ENCODE measurements around the gene CEMIP.

The CEMIP gene

GRCh38 chr15:80774486-80774885, 4.7 kb upstream of the CEMIP start:
- H3K4me3 ChIP-seq (ENCODE audit: control insufficient read depth, low read depth, low read length): no peak overlapping the region
- TF ChIP-seq, protein P1, sequence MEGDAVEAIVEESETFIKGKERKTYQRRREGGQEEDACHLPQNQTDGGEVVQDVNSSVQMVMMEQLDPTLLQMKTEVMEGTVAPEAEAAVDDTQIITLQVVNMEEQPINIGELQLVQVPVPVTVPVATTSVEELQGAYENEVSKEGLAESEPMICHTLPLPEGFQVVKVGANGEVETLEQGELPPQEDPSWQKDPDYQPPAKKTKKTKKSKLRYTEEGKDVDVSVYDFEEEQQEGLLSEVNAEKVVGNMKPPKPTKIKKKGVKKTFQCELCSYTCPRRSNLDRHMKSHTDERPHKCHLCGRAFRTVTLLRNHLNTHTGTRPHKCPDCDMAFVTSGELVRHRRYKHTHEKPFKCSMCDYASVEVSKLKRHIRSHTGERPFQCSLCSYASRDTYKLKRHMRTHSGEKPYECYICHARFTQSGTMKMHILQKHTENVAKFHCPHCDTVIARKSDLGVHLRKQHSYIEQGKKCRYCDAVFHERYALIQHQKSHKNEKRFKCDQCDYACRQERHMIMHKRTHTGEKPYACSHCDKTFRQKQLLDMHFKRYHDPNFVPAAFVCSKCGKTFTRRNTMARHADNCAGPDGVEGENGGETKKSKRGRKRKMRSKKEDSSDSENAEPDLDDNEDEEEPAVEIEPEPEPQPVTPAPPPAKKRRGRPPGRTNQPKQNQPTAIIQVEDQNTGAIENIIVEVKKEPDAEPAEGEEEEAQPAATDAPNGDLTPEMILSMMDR (conservative IDR thresholded peaks at IDR 0.05; ENCODE audit: control insufficient read depth, insufficient read depth, low read depth, low read length): no peak
- no peak for DNase-seq (ENCODE audit: low read depth)

DNA sequence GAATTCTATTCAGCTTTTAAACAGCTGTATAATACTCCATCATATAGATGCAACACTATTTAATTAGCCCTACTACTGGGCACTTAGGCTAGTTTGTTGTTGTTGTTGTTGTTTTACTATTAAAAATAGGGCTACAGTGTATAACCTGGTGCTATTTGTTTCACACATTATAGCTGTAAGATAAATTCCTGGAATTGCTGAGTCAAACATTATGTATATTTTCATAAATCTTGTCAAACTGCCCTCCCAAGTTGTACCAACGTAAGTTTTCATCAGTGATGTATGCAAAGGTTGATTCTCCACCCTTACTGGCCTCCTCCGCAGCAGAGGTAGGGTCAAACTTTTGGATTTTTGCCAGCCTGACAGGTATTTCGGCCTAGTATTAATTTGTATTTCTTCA, 3.8 kb upstream of the CEMIP start:
- H3K4me3 ChIP-seq (ENCODE audit: control insufficient read depth, low read depth, low read length): no peak overlapping the region
- DNase-seq (ENCODE audit: low read depth): no peak
- TF ChIP-seq, protein P1 (conservative IDR thresholded peaks at IDR 0.05; ENCODE audit: control insufficient read depth, insufficient read depth, low read depth, low read length): no peak

GRCh38 chr15:80776420-80777045, 2.6 kb upstream of the CEMIP start:
- H3K4me3 ChIP-seq (ENCODE audit: control insufficient read depth, low read depth, low read length): no peak overlapping the region
- DNase-seq (ENCODE audit: low read depth): peak; percentile 80
- TF ChIP-seq, protein P1 (conservative IDR thresholded peaks at IDR 0.05; ENCODE audit: control insufficient read depth, insufficient read depth, low read depth, low read length): peak; percentile 93

- TF ChIP-seq, protein P1 (conservative IDR thresholded peaks at IDR 0.05; ENCODE audit: control insufficient read depth, insufficient read depth, low read depth, low read length): no peak
- no peak overlapping the region for H3K4me3 ChIP-seq (ENCODE audit: control insufficient read depth, low read depth, low read length)
- DNase-seq (ENCODE audit: low read depth): peak; percentile 91
Measured at GRCh38 chr15:80777137-80777536, 2.0 kb upstream of the CEMIP start.

DNA sequence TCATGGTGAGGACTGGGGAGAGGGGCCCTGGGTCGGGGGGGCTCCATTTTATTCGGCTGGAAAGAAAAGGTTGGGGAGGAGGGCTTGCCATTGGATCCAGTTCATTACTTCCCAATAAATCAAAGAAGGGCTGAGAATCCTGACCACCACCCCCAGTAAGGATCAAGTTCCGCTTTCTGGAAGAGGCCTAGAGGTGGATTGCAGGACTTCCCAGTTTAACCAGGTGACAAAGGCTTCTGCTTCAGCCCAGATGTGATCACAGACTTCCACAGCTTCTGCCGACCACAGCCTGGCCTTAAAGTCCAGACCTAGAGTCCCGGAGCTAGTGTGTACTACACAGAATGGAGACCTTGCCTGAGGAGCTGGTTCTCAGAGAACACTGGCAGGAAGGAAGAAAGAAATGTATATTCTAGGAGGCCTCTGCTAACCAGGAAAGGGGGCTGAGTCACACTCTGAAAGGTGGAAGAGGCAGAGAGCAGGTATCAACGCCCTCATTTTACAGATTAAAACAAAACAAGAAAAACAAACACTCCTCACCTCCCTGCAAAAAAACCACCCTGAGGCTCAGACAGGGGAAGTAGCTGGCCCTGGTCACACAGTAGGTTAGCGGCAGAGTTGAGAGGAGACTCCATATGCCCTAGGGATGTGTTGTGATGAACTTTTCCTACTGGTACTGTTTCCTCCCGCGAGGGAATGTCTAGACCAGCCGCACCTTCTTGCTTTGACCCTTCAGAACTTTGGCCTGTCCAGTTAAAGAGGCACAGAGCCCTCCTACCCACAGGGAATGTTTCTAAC, 1.1 kb upstream of the CEMIP start:
- no peak for DNase-seq (ENCODE audit: low read depth)
- H3K4me3 ChIP-seq (ENCODE audit: control insufficient read depth, low read depth, low read length): no peak overlapping the region
- TF ChIP-seq, protein P1 (conservative IDR thresholded peaks at IDR 0.05; ENCODE audit: control insufficient read depth, insufficient read depth, low read depth, low read length): no peak

DNA sequence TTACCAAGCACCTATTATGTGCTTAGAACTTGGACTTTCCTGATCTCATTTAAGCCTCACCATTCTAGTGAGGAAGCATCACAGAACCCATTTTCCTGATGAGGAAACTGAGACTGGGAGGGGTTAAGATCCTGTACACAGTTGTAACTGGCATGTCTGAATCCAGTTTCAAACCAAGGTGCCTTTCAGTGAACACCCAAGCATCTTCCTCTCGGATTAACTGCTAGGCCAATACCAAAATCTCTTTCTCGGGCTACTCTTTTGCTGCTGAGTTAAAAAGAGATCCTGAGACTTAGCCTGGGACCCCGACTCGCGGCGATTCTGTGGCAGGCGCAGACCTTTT, 578 bp upstream of the CEMIP start:
- DNase-seq (ENCODE audit: low read depth): no peak
- H3K4me3 ChIP-seq (ENCODE audit: control insufficient read depth, low read depth, low read length): no peak overlapping the region
- TF ChIP-seq, protein P1 (conservative IDR thresholded peaks at IDR 0.05; ENCODE audit: control insufficient read depth, insufficient read depth, low read depth, low read length): no peak
